Caco-2 (cell line): ENCODE measurements around the gene MRPS10. TPM values are rescaled to one million over a fixed set of nuclear protein-coding genes. Genes with fewer than 3 reads are reported as not detected.
A peak's percentile ranks its signal among the peaks of the same experiment; 100 is the strongest.

ENCODE experiments used
- BruUV-seq: library from RNA; stranded (reverse); fragments of 400-500 nt; replicated peaks from 2 replicates; lab custom pipeline; 2021; lab: Mats Ljungman, UMichigan
- CTCF ChIA-PET: fragments of 300-600 bp; sonication (Branson Sonifier 250); formaldehyde crosslinking; loops from one replicate; lab custom pipeline; 2022; ENCODE audit warnings: antibody characterized with exemption; lab: Charles Lee
- POLR2A ChIA-PET: fragments of 300-600 bp; sonication (Branson Sonifier 250); formaldehyde crosslinking; loops from one replicate; lab custom pipeline; 2022; ENCODE audit warnings: antibody characterized with exemption; lab: Charles Lee
- DNase-seq, 2 experiments: peaks; one replicate each; pipeline versions ENCODE4 v3.0.0 to v3.0.0-alpha.2; 2020 to 2022
- H3K27me3 ChIP-seq: replicated peaks from 2 replicates; pipeline ENCODE4 v1.6.0; 2011; ENCODE audit warnings: low read length; ENCODE audit not compliant: control insufficient read depth, insufficient read depth
- H3K36me3 ChIP-seq: 2 replicates; pipeline ENCODE4 v1.5.1; 2011; ENCODE audit warnings: low read length; ENCODE audit not compliant: control insufficient read depth, insufficient read depth
- H3K4me1 ChIP-seq: fragments of 250-450 bp; sonication (Bioruptor Pico); 2 replicates; pipeline ENCODE4 v1.5.1; 2020; ENCODE audit warnings: mild to moderate bottlenecking
- H3K4me3 ChIP-seq: 2 replicates; pipeline ENCODE4 v1.5.1; 2011; ENCODE audit warnings: low read depth, mild to moderate bottlenecking, control low read depth, low read length
- H3K9me3 ChIP-seq: fragments of 250-450 bp; sonication (Bioruptor Pico); 2 replicates; pipeline ENCODE4 v1.5.1; 2020; ENCODE audit warnings: mild to moderate bottlenecking, moderate library complexity
- H3K27ac Mint-ChIP-seq: one replicate; pipeline ENCODE4 v1.8.0; 2022; ENCODE audit warnings: mixed read lengths; ENCODE audit not compliant: unreplicated experiment
- H3K27me3 Mint-ChIP-seq: one replicate; pipeline ENCODE4 v1.8.0; 2022; ENCODE audit warnings: mixed read lengths; ENCODE audit not compliant: insufficient read depth, unreplicated experiment
- H3K36me3 Mint-ChIP-seq: one replicate; pipeline ENCODE4 v1.8.0; 2022; ENCODE audit warnings: mild to moderate bottlenecking, mixed read lengths; ENCODE audit not compliant: insufficient read depth, unreplicated experiment
- H3K4me1 Mint-ChIP-seq: one replicate; pipeline ENCODE4 v1.8.0; 2022; ENCODE audit warnings: low read depth, mixed read lengths; ENCODE audit not compliant: unreplicated experiment
- H3K4me3 Mint-ChIP-seq: one replicate; pipeline ENCODE4 v1.8.0; 2022; ENCODE audit warnings: mild to moderate bottlenecking, moderate library complexity, mixed read lengths; ENCODE audit not compliant: unreplicated experiment
- H3K9me3 Mint-ChIP-seq: one replicate; pipeline ENCODE4 v1.8.0; 2022; ENCODE audit warnings: mixed read lengths; ENCODE audit not compliant: unreplicated experiment
- CTCF ChIP-seq, 2 experiments: fragments of 200-600 bp in 1 of 2; IDR thresholded peaks; 1 replicate in 1 of 2; 2 replicates in 1 of 2; pipeline versions ENCODE4 v1.5.1 to v1.8.0; 2011 to 2022; ENCODE audit warnings: antibody characterized with exemption in 1 of 2, control low read depth in 1 of 2, inconsistent platforms in 1 of 2, low read depth in 1 of 2, low read length in 1 of 2, mild to moderate bottlenecking in 1 of 2, moderate library complexity in 1 of 2; ENCODE audit not compliant: insufficient read depth in 1 of 2, severe bottlenecking in 1 of 2, unreplicated experiment in 1 of 2
- intact Hi-C: fragments of 100-400 bp; cut with micrococcal nuclease; formaldehyde crosslinking; loops from one replicate; pipeline ENCODE4 v1.10.0; 2022; ENCODE audit not compliant: unreplicated experiment
- total RNA-seq: library from RNA; stranded (reverse); gene quantifications from 2 replicates; pipeline ENCODE4 v1.2.3, GENCODE V29; 2022

Gene MRPS10
- total RNA-seq, 1 experiment from 2014 or later = 38.6 TPM

GRCh38 chr6:42177514-42178364 lies 39.9 kb downstream of the MRPS10 start:
- POLR2A ChIA-PET = no interaction called here
- no peak for DNase-seq
- H3K4me1 Mint-ChIP-seq = peaks cover 7% of the 10 kb centered on the region
- Histone ChIP-seq H3K4me1 (no peaks in the 10 kb centered on the region), H3K4me3 (no peak overlapping the region), H3K36me3 (no peaks in the 10 kb centered on the region), H3K9me3 (no peaks in the 10 kb centered on the region), H3K27me3 (no peaks in the 10 kb centered on the region)
- H3K9me3 Mint-ChIP-seq = no peaks in the 10 kb centered on the region
- no peak for TF ChIP-seq CTCF (IDR thresholded peaks at IDR 0.05; ENCODE audit: insufficient read depth in 1 of 2, low read depth in 1 of 2, low read length in 1 of 2, severe bottlenecking in 1 of 2, unreplicated experiment in 1 of 2)
- no peak overlapping the region for H3K4me3 Mint-ChIP-seq
- intact Hi-C loops = no loop called here
- CTCF ChIA-PET = no interaction called here
- no peaks in the 10 kb centered on the region for H3K27me3 Mint-ChIP-seq
- no TSS peak for BruUV-seq
- no peaks in the 10 kb centered on the region for H3K36me3 Mint-ChIP-seq
- no peak overlapping the region for H3K27ac Mint-ChIP-seq

- no peak overlapping the region for H3K4me3 ChIP-seq
- no peaks in the 10 kb centered on the region for H3K4me1 ChIP-seq
- no peaks in the 10 kb centered on the region for H3K27me3 Mint-ChIP-seq
- H3K27ac Mint-ChIP-seq = no peak overlapping the region
- no peaks in the 10 kb centered on the region for H3K9me3 ChIP-seq
- peaks cover 7% of the 10 kb centered on the region for H3K4me1 Mint-ChIP-seq
- no peak for DNase-seq
- ChIA-PET POLR2A (no interaction called here), CTCF (no interaction called here)
- no peaks in the 10 kb centered on the region for H3K36me3 ChIP-seq
- H3K36me3 Mint-ChIP-seq = no peaks in the 10 kb centered on the region
- BruUV-seq = no TSS peak
- no peak overlapping the region for H3K4me3 Mint-ChIP-seq
- no peaks in the 10 kb centered on the region for H3K27me3 ChIP-seq
- TF ChIP-seq CTCF (IDR thresholded peaks at IDR 0.05; ENCODE audit: insufficient read depth in 1 of 2, low read depth in 1 of 2, low read length in 1 of 2, severe bottlenecking in 1 of 2, unreplicated experiment in 1 of 2) = no peak
- intact Hi-C loops = no loop called here
- no peaks in the 10 kb centered on the region for H3K9me3 Mint-ChIP-seq
Measured at GRCh38 chr6:42176981-42177380, 40.7 kb downstream of the MRPS10 start.

DNA sequence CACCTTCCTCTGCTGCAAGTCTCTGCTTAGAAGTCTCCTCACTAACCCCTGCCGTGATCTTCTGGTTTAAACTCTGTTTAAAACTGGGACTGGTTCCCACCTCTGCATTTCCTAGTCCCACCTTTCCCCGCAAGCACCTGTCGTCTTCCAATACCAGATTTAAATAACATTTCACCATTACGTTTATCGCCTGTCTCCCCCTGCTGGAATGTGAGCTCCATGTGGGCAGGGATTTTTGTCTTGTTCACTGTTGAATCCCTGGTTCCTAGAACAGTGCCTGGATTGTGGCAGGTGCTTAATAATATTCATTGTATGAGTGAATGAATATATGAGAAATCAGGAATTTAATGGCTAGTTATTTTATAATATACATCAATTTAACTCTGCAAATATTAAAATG lies 41.8 kb downstream of the MRPS10 start:
- no peaks in the 10 kb centered on the region for H3K36me3 Mint-ChIP-seq
- H3K4me3 ChIP-seq = no peak overlapping the region
- H3K9me3 ChIP-seq = no peaks in the 10 kb centered on the region
- POLR2A ChIA-PET = no interaction called here
- no peak overlapping the region for H3K4me3 Mint-ChIP-seq
- no peak for DNase-seq
- H3K27me3 Mint-ChIP-seq = no peaks in the 10 kb centered on the region
- intact Hi-C loops = no loop called here
- H3K4me1 ChIP-seq = no peaks in the 10 kb centered on the region
- peak in 1 of 2 experiments; percentile 8 for TF ChIP-seq CTCF (IDR thresholded peaks at IDR 0.05; ENCODE audit: insufficient read depth in 1 of 2, low read depth in 1 of 2, low read length in 1 of 2, severe bottlenecking in 1 of 2, unreplicated experiment in 1 of 2)
- H3K27me3 ChIP-seq = no peaks in the 10 kb centered on the region
- H3K4me1 Mint-ChIP-seq = peaks cover 7% of the 10 kb centered on the region
- H3K36me3 ChIP-seq = no peaks in the 10 kb centered on the region
- no TSS peak for BruUV-seq
- CTCF ChIA-PET = interaction anchor here (1.0 kb wide), 1 partner anchor 39 kb away, joined by 4 read pairs; no protein-coding TSS in a partner anchor
- no peaks in the 10 kb centered on the region for H3K9me3 Mint-ChIP-seq
- H3K27ac Mint-ChIP-seq = no peak overlapping the region
